Measurements from ENCODE around the gene EIF2S1.
"Not testable (repeated sequence)": the region's sequence is repeated elsewhere in the genome, so short reads cannot be mapped to it uniquely, and the experiment has no call there.

EIF2S1 gene

DNA sequence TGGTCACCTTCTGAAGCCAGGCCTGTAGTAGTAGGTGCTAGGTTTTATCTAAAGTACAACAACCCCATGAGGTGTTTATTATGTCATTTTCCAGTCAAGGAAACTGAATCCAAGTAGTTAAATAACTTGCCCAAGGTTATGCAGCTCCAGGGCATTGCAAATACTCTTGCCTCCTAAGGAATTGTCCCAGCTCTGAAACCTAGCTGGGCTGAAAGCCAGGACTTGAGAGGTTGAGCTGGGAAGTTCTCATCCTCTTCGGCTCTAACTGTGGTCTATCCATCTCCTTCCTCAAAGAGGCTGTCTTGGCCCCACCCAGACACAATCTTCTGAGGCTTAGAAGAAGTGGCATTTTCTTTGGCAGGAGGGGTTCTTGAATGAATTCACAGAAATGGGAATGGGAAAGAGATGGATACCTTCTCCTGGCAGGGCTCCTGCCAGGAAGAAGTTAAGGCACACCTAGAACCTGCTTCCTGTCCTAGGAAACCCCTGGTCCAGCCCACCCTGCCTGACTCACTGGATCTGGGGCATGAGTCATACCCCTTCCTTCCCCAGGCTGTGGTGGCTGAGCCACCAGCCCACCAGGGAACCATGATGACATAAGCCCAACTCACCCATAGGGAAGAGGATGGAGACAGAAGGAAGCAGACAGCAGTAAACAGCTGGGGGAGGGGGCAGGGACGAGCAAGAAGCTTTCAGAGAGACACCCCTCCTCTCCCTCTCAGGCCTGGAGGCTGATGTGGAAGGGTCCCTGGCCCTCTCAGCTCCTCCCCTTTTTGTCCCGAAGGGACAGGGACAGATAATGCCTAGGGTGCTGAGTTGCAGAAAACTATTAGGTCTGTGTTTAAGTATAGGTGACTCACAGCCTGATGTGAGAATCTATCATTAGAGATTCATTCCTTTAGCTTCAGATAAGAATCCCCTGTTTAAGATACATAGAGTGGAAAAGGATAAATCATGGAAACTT, 54.0 kb downstream of the EIF2S1 start:
- peak; percentile 65 for DNase-seq

DNA sequence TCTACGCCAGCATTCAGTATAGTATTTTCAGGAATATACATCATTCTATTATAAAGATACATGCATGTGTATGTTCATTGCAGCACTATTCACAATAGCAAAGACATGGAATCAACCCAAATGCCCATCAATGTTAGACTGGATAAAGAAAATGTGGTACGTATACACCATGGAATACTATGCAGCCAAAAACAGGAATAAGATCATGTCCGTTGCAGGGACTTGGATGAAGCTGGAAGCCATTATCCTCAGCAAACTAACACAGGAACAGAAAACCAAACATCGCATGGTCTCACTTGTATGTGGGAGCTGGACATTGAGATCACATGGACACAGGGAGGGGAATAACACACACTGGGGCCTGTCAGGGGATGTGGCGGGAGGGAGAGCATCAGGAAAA, 55.5 kb downstream of the EIF2S1 start:
- DNase-seq: not testable (repeated sequence)

DNA sequence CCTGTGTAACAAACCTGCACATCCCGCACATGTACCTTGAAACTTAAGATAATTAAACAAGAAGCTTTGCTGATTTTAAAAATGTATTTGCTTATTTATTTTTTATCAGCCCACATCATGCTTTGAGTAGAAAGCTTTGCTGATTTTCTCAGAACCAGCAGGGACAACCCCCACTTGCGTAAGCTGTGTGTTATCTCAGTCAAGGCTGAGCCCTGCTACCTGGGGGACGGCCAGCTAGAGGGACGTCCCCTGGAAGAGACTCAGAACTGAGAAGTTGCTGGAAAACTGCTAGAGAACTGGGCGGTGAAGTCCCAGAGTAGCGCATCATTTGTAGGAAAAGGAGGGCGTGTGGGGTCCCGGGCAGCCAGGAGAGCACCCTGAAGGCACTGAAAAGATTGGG, 56.0 kb downstream of the EIF2S1 start:
- no peak for DNase-seq

DNA sequence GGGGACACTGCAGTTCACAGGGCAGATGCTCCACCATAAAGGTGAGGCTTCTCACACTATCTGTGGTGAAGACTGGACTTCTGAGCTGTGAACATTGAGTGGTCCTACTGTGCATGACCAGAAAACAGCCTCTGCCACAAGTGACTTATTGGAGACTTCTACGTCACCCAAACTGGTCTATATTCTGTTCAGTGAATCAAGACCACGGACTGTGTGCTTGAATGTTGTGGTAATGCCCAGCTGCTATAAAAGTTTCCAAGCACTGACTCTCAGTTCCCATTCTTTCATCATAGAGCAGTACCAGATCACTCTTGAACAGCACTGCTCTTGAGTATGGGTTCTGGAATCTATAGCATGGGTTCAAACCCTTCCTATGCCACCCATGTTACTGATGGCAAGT, 56.7 kb downstream of the EIF2S1 start:
- no peak for DNase-seq

DNA sequence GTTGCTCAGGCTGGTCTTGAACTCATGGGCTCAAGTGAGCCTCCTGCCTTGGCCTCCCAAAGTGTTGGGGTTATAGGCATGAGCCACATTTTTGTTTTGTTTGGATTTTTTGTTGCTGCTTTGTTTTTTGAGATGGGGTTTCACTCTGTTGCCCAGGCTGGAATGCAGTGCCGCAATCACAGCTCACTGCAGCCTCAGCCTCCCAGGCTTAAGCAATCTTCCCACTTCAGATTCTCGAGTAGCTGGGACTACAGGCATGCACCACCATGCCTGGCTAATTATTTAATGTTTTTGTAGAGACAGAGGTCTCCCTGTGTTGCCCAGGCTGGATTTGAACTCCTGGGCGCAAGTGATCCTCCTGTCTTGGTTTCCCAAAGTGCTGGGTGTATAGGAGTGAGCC, 57.5 kb downstream of the EIF2S1 start:
- DNase-seq: no peak

DNA sequence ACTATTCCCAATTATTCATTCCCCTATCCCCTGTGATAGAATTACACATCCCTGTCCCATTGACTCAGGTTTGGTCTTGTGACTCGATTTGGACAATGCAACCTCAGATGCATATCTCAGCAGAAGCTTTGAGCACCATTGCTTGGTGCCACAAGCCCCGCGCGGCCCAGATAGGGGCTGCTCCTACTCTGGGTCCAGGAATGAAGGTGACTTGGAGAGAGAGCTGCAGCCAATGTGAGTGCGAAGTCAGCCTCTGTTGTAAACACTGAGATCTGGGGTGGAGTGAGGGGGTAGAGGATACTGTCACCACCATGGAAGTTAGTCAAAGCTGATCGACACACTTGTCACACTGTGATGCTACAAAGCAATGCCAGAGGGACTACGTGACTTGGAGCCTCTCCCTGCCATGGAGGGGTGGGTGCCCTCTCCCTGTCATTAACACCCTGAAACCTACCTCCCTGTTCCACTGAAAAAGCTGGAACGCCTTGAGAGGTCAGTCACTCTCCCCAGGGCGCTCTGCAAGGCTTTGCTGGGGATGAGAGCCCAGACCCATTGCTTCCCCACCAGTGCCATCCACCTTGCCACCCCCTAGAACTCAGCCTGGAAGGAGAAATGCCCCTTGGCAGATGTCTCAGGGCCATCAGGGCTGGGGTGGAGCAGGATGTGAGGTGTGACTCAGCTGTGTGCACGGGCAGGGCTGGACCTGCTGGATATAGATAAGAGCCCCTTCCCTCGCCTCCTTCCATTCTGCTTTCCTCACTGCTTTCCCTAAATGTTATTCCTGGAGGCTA, 58.5 kb downstream of the EIF2S1 start:
- peak; percentile 70 for DNase-seq

DNA sequence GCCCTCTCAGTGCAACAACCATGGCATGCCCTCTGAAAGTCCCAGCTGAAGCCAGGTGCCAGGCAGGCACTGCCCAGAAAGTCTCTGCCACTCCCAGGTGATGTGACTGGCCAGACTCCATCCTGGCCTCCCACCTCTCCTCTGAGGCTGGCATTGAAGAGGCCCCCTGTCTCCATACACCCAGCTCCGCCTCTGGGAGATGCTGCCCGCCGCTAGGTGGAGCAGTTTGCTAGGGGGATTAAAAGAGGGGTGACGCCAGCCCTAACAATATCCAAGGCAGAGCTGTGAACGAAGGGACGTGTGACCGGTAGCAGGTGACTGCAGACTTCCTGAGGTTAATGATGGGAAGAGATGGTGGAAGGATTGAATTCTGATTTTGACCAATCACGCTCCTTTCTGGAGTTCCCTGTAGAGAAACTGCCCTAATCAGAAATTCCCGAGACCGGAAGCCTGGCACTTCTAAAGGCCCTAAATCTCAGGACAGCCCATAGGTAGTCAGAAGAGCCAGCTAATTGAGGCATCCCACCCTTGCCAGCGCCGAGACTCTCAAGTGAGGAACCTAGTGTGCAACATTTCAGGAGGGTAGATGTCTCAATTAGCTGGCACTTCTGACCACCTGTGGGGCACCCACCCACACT, 60.1 kb downstream of the EIF2S1 start:
- peak; percentile 45 for DNase-seq

DNA sequence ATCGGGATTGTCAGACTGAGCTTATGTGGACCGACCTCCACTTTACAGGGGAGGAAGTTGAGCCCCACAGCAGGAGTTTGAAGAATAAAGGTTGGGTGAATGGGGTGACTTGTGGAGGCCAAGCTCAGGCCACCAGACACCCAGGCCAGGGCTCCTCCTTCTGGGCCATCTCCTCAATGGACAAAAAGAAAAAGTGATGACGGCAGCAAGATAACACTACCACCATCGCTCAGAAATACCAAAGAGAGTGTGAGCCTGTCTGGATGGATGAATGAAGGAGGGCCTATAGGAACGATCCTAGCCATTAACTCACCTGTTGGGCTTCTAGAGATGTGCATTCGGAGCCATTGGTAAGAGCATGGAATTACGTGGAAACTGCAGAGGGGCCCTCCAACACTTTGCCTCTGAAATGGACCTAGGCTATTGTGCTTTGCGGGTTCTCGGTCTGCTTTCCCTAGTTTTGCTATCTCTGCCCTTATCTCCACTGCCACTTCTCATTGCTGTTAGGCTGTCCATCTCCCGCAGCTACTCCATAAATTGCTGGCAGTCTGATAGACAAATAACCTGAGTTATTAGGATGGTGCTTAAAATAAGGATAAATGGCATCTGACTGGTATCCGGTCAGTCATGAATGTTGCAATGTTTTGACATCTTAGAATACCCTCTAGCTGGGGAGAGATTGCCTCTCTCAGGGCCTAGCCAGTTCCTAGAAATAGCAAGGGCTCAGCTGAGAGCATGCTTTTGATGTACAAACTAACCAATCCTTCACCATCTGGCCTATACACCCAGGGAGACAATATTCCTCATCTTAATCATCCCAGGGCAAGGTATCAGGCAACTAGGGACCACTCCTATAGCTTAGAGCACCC, 61.5 kb downstream of the EIF2S1 start:
- no peak for DNase-seq

DNA sequence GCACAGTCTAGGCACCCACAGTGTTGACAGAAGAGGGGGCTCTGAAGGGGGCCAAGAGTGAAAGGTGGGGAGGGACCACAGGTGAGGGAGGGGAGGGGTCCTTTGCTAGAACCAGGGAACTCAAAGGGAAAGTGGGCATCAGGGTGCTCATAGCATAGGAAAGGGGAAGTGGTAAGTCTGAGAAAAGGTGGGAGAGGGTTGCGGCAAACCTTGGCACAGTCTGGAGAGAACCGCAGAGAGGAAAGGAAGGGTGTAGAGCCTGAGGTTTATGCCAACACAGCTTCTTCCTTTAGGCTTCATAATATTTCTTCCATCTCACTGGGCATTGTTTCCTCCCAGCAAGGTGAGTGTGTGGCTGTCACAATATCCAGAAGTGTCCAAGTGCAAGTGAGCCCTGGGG, 63.3 kb downstream of the EIF2S1 start:
- DNase-seq: no peak

DNA sequence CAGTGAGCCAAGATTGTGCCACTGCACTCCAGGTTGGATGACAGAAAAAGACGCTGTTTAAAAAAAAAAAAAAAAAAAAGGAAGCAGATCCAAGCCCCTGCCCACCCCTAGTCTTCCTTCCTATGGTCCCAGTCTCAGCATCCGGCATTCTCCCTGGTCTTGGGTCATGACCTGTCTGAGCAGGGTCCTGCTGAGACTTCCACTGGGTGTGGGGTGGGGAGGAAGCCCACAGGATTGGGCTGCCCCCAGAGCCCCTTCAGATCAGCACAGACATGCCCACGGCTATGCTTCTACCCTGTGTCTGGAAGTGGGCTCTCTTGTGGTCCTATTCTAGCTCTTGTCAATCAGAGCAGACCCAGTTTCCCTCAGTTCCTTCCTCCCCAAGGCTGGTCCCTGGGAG, 64.4 kb downstream of the EIF2S1 start:
- DNase-seq: no peak

DNA sequence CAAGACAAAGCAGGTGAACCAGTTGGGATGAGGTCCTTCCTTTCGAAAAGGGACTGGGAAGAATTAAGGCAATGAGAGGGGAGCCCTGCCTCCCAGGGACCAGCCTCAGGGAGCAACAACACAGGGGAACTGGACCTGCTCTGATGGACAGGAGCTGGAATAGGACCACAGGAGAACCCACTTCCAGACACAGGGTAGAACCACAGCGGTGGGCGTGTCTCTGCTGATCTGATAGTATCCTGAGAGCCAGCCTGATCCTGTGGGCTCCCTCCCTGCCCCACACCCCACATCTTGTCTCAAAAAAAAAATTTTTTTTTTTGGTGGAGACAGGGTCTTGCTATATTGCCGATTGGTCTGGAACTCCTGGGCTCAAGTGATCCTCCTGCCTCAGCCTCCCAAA, 65.5 kb downstream of the EIF2S1 start:
- no peak for DNase-seq

DNA sequence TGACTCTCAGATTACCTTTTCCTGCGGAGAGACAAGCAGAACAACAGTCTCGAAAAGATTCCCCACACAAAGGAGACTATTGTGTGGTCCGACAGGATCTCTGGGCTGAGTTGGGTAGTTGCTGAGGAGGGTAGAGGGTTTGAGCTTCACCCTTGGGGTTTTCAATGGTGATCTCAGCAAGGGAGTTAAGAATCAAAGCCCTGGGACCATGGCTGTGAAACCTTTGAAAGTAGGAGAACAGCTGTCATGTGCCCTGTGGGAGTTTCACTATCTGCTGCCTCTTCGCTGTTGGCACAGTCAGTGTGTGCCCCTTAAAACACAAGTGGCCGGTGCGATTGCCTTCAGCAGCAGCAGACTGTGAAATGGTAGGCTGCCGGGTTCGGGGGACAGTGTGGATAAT, 66.0 kb downstream of the EIF2S1 start:
- DNase-seq: peak; percentile 14

DNA sequence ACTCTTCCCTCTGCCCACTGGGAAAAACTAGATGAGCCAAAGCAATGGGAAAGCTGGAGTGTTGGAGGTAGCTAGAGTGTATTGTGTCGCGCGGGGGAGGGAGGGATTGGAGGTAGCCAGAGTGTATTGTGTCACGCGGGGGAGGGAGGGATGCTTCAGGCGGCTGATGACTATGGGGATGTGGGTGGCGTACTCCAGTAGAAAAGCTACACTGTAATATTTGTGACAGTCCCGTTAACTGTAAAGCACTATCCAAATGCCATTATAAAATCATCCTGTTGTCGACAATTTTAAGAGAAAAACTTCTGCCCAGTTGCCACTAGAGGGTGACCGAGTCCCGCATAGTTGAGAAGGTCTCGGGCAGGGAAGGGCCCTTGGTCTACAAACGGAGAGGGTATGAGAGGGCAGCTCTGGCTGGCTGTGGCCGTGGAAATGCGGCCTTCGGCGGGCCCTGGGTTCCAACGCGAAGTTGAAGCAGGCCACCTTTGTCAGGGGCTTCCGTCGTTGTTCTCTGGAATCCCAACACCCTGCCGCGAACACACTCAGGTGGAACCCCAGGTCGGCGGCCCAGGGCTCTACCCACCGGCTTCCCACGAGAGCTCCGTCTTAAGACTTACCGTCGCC, 67.0 kb downstream of the EIF2S1 start:
- peak; percentile 79 for DNase-seq

DNA sequence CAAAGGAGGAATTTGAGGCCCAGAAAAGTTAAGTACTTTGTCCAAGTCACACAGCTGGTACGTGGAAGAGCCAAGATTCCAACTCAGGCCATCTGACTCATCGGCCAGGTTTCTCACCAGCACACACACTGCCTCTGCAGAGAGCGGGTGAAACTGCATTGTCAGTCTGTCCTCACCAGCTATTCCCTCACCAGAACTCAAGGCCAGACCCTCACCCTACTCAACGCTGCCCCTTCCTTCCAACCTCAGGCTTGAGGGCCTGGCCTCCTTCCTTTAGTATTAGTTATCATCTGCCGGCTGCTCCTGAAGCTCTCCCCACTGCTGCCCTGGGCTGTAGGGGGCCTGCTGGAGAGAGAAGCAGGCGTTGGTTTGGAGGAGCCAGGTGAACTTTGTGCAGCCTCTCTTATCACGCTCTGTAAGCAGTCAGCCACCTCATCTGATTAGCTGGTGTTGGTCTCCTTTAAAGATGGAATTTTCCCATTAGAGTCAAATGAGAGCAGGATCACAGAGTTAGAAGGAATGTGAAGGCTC, 68.4 kb downstream of the EIF2S1 start:
- no peak for DNase-seq

DNA sequence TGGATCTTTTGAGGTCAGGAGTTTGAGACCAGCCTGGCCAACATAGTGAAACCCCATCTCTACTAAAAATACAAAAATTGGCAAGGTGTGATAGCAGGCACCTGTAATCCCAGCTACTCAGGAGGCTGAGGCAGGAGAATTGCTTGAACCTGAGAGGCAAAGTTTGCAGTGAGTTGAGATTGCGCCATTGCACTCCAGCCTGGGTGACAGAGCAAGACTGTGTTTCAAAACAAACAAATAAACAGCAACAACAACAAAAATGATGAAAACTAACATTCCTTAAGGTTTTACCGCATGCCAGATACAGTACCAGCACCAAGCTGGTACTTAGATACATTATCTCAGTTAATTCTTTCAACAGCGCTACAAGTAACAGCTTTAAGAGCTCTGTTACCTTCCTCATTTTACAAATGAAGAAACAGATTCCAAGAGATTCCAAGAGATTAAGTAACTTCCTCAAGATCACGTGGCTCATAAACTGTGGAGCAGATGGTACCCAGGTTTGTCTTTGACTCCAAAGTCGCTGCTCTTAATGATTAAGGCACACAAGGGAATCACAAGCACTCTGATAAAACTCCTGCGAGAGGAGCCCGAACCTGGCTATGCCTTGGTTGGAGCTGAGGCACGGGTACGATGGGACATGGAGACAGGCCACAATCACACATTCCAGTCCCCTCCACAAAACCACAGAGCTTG, 69.5 kb downstream of the EIF2S1 start:
- no peak for DNase-seq

DNA sequence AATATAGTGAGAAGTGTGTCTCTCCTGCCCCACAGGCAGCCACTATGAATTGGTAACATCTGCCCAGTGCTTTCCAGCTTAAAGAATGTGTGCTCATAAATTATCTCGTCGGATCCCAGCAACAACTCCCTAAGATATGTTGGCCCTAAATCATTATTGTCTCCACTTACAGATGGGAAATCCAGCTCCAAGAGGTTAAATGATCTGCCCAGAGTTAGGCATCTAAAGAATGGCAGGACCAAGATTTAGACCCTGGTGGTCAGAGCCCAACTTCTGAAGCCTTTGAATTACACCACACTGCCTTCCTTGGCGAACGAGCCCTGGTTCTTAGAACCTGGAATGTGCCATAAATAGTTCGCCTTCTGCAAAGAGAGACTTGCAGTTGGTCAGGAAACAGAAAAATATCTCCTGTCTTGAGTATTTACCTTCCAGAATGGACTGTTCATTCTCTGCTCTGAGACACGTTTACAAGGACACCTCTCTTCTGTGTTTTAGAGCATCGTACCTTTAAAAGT, 72.0 kb downstream of the EIF2S1 start:
- no peak for DNase-seq

DNA sequence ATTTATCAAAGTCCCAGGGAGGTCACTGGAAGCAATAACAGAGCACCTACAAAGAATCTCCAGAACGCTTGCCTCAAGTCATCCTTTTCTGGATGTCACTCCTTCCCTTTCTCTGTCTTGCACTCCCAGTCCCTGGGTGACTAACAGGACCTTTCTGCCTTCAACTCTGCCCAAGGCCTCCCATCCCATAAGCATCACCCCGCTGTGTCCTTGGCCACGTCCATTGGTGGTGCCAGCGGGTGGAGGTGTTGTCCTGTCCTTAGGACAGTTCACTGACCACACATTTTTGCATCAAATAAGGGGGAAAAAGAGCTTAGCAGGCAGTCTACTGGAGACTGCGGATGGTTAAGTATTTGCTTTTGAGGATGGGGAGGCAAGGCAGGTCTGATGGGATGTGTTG, 75.5 kb downstream of the EIF2S1 start:
- no peak for DNase-seq
